ENCODE measurements around the gene RPRD1B.

The RPRD1B gene

GRCh38 chr20:38067717-38068365 is 34.3 kb downstream of the RPRD1B start:
- no peak for DNase-seq (ENCODE audit: low read depth)
- TF ChIP-seq CTCF (IDR thresholded peaks at IDR 0.05; ENCODE audit: insufficient read depth, low read depth, low read length, missing control alignments): no peak
- no peak overlapping the region for H3K4me3 ChIP-seq (ENCODE audit: low read length)

GRCh38 chr20:38072898-38073297 is 39.4 kb downstream of the RPRD1B start:
- no peak overlapping the region for H3K4me3 ChIP-seq (ENCODE audit: low read length)
- no peak for TF ChIP-seq CTCF (IDR thresholded peaks at IDR 0.05; ENCODE audit: insufficient read depth, low read depth, low read length, missing control alignments)
- DNase-seq (ENCODE audit: low read depth): no peak

GRCh38 chr20:38073307-38074071 is 39.9 kb downstream of the RPRD1B start:
- peak; percentile 78 for TF ChIP-seq CTCF (IDR thresholded peaks at IDR 0.05; ENCODE audit: insufficient read depth, low read depth, low read length, missing control alignments)
- peak; percentile 61 for DNase-seq (ENCODE audit: low read depth)
- no peak overlapping the region for H3K4me3 ChIP-seq (ENCODE audit: low read length)

- H3K4me3 ChIP-seq (ENCODE audit: low read length): no peak overlapping the region
- no peak for TF ChIP-seq CTCF (IDR thresholded peaks at IDR 0.05; ENCODE audit: insufficient read depth, low read depth, low read length, missing control alignments)
- DNase-seq (ENCODE audit: low read depth): no peak
These were observed 41.8 kb downstream of the RPRD1B start for GRCh38 chr20:38075161-38075998.

- TF ChIP-seq CTCF (IDR thresholded peaks at IDR 0.05; ENCODE audit: insufficient read depth, low read depth, low read length, missing control alignments): no peak
- H3K4me3 ChIP-seq (ENCODE audit: low read length): no peak overlapping the region
- no peak for DNase-seq (ENCODE audit: low read depth)
These were observed 43.0 kb downstream of the RPRD1B start for GRCh38 chr20:38076548-38076947.

GRCh38 chr20:38078084-38078483 is 44.5 kb downstream of the RPRD1B start:
- no peak for DNase-seq (ENCODE audit: low read depth)
- H3K4me3 ChIP-seq (ENCODE audit: low read length): no peak overlapping the region
- TF ChIP-seq CTCF (IDR thresholded peaks at IDR 0.05; ENCODE audit: insufficient read depth, low read depth, low read length, missing control alignments): no peak

All from epithelial cell of esophagus (primary cell).